Measurements from ENCODE around the gene PAFAH1B2. TPM values are rescaled to one million over a fixed set of nuclear protein-coding genes. Genes with fewer than 3 reads are reported as not detected.

The PAFAH1B2 gene
- total and polyA plus RNA-seq, 10 of the 15 experiments (the other 5 are each of a cell fraction or from before 2014, with no cell fraction given) = 17.6 to 64.8 (median 47.6) TPM

DNA sequence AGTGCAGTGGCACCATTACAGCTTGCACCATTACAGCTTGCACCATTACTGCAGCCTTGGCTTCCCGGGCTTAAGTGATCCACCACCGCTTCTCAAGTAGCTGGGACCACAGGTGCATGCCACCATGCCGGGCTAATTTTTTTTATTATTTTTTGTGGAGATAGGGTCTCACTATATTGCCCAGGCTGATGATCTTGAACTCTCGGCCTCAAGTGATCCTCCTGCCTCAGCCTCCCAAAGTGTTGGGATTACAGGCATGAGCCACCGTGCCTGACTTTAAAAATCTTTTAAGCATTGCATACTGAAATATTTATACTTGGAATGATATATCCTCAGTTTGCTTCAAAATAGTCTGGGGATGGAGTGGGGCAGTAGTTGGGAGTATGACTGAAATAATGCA is 10.4 kb downstream of the PAFAH1B2 start:
- DNase-seq (ENCODE audit: low read depth, low spot score) = no peak
- ChIA-PET POLR2A (no interaction called here), CTCF (interaction anchor here (1.3 kb wide), 1 partner anchor 10 kb away, joined by 3 read pairs; no protein-coding TSS in a partner anchor), SMC1A (ENCODE audit: uncharacterized antibody, unreplicated experiment) (interaction anchor here (0.8 to 1.2 kb wide), 2 partner anchors 9 to 10 kb away, joined by 3 to 5 read pairs; partner anchors contain the start of gene PAFAH1B2), RAD21 (ENCODE audit: unreplicated experiment) (no interaction called here)
- H3K4me3 ChIP-seq = no peak overlapping the region
- H3K36me3 ChIP-seq (ENCODE audit: control insufficient read depth in 2 of 2, insufficient read depth in 2 of 2, low read length in 1 of 2) = peaks cover 3 to 8% of the 10 kb centered on the region in 2 experiments; a peak in 3 of 4 replicates
- H3K27me3 ChIP-seq (replicated peaks in 1 of 2; ENCODE audit: control insufficient read depth in 2 of 2, insufficient read depth in 2 of 2, low read length in 1 of 2) = no peaks in the 10 kb centered on the region
- H3K4me1 ChIP-seq (ENCODE audit: control insufficient read depth, insufficient read depth, low read length) = peaks cover 4% of the 10 kb centered on the region; the same call in 1 of the 2 replicates
- peaks cover 54% of the 10 kb centered on the region for H3K79me2 ChIP-seq (ENCODE audit: control insufficient read depth, insufficient read depth, low read length)
- H3K4me2 ChIP-seq (ENCODE audit: control insufficient read depth, insufficient read depth) = no peak overlapping the region
- ATAC-seq = no peak
- no peak overlapping the region for H2AFZ ChIP-seq (ENCODE audit: control insufficient read depth, low read depth, low read length)
- H3K9ac ChIP-seq (ENCODE audit: control insufficient read depth, insufficient read depth, low read length) = no peak overlapping the region
- H3K9me3 ChIP-seq (replicated peaks; ENCODE audit: control insufficient read depth, insufficient read depth, low read length) = no peaks in the 10 kb centered on the region
- intact Hi-C loops (cut with micrococcal nuclease; ENCODE audit: unreplicated experiment) (no loop called here), in situ Hi-C loops (cut with MboI) (no loop called here)
- BruUV-seq (replicated peaks) = no TSS peak
- FAIRE-seq = no peak
- 97% methylated on average over 5 of the region's 5 CpGs for WGBS (ENCODE audit: insufficient coverage, insufficient replicate concordance, low lambda C conversion rate, missing lambda C conversion rate)
- no peak for TF ChIP-seq ZZZ3 (IDR thresholded peaks at IDR 0.05; ENCODE audit: control insufficient read depth, insufficient read length, low read depth)
- no peak for TF ChIP-seq MTA3 (IDR thresholded peaks at IDR 0.05; ENCODE audit: borderline replicate concordance, low read length)
- TF ChIP-seq, protein P1, sequence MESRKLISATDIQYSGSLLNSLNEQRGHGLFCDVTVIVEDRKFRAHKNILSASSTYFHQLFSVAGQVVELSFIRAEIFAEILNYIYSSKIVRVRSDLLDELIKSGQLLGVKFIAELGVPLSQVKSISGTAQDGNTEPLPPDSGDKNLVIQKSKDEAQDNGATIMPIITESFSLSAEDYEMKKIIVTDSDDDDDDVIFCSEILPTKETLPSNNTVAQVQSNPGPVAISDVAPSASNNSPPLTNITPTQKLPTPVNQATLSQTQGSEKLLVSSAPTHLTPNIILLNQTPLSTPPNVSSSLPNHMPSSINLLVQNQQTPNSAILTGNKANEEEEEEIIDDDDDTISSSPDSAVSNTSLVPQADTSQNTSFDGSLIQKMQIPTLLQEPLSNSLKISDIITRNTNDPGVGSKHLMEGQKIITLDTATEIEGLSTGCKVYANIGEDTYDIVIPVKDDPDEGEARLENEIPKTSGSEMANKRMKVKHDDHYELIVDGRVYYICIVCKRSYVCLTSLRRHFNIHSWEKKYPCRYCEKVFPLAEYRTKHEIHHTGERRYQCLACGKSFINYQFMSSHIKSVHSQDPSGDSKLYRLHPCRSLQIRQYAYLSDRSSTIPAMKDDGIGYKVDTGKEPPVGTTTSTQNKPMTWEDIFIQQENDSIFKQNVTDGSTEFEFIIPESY (IDR thresholded peaks at IDR 0.05) = no peak
- TF ChIP-seq, protein P2, sequence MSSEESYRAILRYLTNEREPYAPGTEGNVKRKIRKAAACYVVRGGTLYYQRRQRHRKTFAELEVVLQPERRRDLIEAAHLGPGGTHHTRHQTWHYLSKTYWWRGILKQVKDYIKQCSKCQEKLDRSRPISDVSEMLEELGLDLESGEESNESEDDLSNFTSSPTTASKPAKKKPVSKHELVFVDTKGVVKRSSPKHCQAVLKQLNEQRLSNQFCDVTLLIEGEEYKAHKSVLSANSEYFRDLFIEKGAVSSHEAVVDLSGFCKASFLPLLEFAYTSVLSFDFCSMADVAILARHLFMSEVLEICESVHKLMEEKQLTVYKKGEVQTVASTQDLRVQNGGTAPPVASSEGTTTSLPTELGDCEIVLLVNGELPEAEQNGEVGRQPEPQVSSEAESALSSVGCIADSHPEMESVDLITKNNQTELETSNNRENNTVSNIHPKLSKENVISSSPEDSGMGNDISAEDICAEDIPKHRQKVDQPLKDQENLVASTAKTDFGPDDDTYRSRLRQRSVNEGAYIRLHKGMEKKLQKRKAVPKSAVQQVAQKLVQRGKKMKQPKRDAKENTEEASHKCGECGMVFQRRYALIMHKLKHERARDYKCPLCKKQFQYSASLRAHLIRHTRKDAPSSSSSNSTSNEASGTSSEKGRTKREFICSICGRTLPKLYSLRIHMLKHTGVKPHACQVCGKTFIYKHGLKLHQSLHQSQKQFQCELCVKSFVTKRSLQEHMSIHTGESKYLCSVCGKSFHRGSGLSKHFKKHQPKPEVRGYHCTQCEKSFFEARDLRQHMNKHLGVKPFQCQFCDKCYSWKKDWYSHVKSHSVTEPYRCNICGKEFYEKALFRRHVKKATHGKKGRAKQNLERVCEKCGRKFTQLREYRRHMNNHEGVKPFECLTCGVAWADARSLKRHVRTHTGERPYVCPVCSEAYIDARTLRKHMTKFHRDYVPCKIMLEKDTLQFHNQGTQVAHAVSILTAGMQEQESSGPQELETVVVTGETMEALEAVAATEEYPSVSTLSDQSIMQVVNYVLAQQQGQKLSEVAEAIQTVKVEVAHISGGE (CRISPR knock-in tag; IDR thresholded peaks at IDR 0.05) = no peak
- no peak for TF ChIP-seq EED (IDR thresholded peaks at IDR 0.05; ENCODE audit: low read depth)
- TF ChIP-seq ZNF384 (IDR thresholded peaks at IDR 0.05; ENCODE audit: borderline replicate concordance, low read depth, low read length) = no peak
- TF ChIP-seq CREM (IDR thresholded peaks at IDR 0.05; ENCODE audit: low read depth) = no peak
- TF ChIP-seq TARDBP (IDR thresholded peaks at IDR 0.05; ENCODE audit: borderline replicate concordance) = no peak
- TF ChIP-seq RFX5 (IDR thresholded peaks at IDR 0.05; ENCODE audit: low read depth, low read length) = no peak
- no peak for TF ChIP-seq HCFC1 (IDR thresholded peaks at IDR 0.05; ENCODE audit: low read length)
- TF ChIP-seq ETV6 (conservative IDR thresholded peaks at IDR 0.05 in 1 of 2, IDR thresholded peaks at IDR 0.05 in 1 of 2; ENCODE audit: borderline replicate concordance in 1 of 2, low read depth in 1 of 2) = no peak
- no peak for TF ChIP-seq MEF2A (IDR thresholded peaks at IDR 0.05; ENCODE audit: insufficient read depth, low read depth, low read length)
- TF ChIP-seq RUNX3 (IDR thresholded peaks at IDR 0.05; ENCODE audit: low read length) = no peak
- no peak for TF ChIP-seq NFYB (IDR thresholded peaks at IDR 0.05; ENCODE audit: insufficient read depth, low read depth, low read length)
- no peak for TF ChIP-seq HDGF (IDR thresholded peaks at IDR 0.05)
- no peak for TF ChIP-seq BCL11A (IDR thresholded peaks at IDR 0.05; ENCODE audit: low read depth, low read length)
- no peak for TF ChIP-seq POLR2A (IDR thresholded peaks at IDR 0.05; ENCODE audit: low read depth, low read length)
- TF ChIP-seq, protein P3, sequence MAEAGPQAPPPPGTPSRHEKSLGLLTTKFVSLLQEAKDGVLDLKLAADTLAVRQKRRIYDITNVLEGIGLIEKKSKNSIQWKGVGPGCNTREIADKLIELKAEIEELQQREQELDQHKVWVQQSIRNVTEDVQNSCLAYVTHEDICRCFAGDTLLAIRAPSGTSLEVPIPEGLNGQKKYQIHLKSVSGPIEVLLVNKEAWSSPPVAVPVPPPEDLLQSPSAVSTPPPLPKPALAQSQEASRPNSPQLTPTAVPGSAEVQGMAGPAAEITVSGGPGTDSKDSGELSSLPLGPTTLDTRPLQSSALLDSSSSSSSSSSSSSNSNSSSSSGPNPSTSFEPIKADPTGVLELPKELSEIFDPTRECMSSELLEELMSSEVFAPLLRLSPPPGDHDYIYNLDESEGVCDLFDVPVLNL (IDR thresholded peaks at IDR 0.05; ENCODE audit: low read depth, low read length) = no peak
- no peak overlapping the region for H3K27ac ChIP-seq (ENCODE audit: control insufficient read depth, insufficient read depth)
- H4K20me1 ChIP-seq (ENCODE audit: control insufficient read depth, insufficient read depth) = no peaks in the 10 kb centered on the region
